ENCODE data around the gene OR1F1. TPM values are rescaled to one million over a fixed set of nuclear protein-coding genes. Genes with fewer than 3 reads are reported as not detected.

The OR1F1 gene
- total and polyA plus RNA-seq, 9 of the 15 experiments (the other 6 are each of a cell fraction or from before 2014, with no cell fraction given): 0.15 to 0.61 (median 0.35) TPM; not detected in 3

DNA sequence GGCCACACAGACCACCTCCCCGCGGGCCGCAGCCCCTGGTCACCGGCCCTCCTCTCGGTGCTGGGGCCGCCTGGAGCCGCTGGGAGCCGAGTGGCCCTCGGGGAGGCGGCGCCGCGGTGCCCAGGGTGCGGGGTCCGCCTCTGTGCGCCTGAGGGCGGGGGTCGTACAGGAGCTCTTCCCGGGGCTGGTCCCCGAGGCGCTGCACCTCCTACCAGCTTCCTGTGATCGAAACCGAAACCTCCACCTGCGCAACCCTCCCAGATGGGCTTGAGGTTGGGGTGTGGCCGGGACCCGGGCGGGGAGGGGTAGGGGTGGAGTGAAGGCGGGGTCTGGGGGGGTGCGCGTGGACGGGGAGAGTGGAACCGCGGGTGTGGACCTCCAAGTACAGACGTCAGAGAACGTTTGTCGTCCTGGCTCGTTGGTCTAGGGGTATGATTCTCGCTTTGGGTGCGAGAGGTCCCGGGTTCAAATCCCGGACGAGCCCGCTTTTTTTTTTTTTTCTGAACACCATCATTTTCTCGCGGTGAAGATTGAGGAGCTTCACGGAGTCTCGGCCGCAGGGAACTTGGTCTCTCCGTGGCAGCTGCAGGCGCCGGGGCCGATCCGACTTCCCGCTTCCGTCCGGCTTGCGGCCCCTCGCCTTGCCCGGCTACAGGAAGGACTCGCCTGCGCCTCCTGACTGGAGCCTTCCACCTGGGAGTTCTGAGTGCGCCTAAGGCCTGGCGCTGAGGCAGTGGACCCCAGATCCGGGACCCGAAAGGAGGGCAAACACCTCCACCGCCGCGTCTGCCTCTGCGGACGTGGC lies 29.3 kb upstream of the OR1F1 start:
- DNase-seq (ENCODE audit: extremely low read depth in 1 of 4, low spot score in 3 of 4) (peak; percentile 92 to 98 (median 97)), FAIRE-seq (peak; percentile 74), ATAC-seq (peak; percentile 83)
- Histone ChIP-seq H4K20me1 (replicated peaks; ENCODE audit: control insufficient read depth, insufficient read depth, low read length) (no peaks in the 10 kb centered on the region), H3K9me3 (replicated peaks; ENCODE audit: control insufficient read depth, insufficient read depth, low read depth, low read length) (no peaks in the 10 kb centered on the region), H3K79me2 (ENCODE audit: control insufficient read depth, insufficient read depth, low read length) (no peaks in the 10 kb centered on the region), H3K4me2 (ENCODE audit: insufficient read depth, low read length) (peak overlapping the region; percentile 91), H3K27ac (ENCODE audit: extremely low read depth, low read depth, low read length) (peak overlapping the region; percentile 93), H3K9ac (ENCODE audit: insufficient read depth in 1 of 2, low read depth in 2 of 2, low read length in 2 of 2) (peak overlapping the region; percentile 82 to 97), H2AFZ (ENCODE audit: low read depth, low read length) (peak overlapping the region; percentile 89), H3K4me3 (peak overlapping the region; percentile 69), H3K9me1 (ENCODE audit: control insufficient read depth, insufficient read depth, low read length) (no peaks in the 10 kb centered on the region), H3K27me3 (ENCODE audit: control insufficient read depth in 2 of 2, insufficient read depth in 2 of 2, low read length in 2 of 2) (no peaks in the 10 kb centered on the region), H3K4me1 (replicated peaks in 1 of 2; ENCODE audit: control insufficient read depth in 2 of 2, insufficient read depth in 2 of 2, low read length in 2 of 2) (peaks cover 11 to 52% of the 10 kb centered on the region in 2 experiments; a peak in 4 of 5 replicates), H3K36me3 (ENCODE audit: control insufficient read depth, insufficient read depth, low read length) (no peaks in the 10 kb centered on the region)
- intact Hi-C loops (cut with micrococcal nuclease) (loop anchor here (10.0 kb wide), 1 partner anchor 106 kb away; no protein-coding TSS in a partner anchor), in situ Hi-C loops (cut with MboI) (no loop called here)
- CTCF ChIA-PET (ENCODE audit: low intra/inter-chr PET ratio): no interaction called here
- no TSS peak for BruUV-seq (replicated peaks)
- POLR2A ChIA-PET: interaction anchor here (0.6 to 1.5 kb wide), 12 partner anchors 9 to 127 kb away, joined by 3 to 8 read pairs (median 4); partner anchors contain the start of gene ZNF213
- 0% methylated on average over 40 of the region's 70 CpGs for WGBS (ENCODE audit: insufficient coverage, low coverage, missing lambda C conversion rate)
- TF ChIP-seq GTF2F1 (IDR thresholded peaks at IDR 0.05; ENCODE audit: low read depth, low read length): no peak
- TF ChIP-seq TGIF2 (CRISPR knock-in tag; IDR thresholded peaks at IDR 0.05): no peak
- TF ChIP-seq MBD1 (CRISPR knock-in tag; IDR thresholded peaks at IDR 0.05): no peak
- no peak for TF ChIP-seq HEY1 (CRISPR knock-in tag; IDR thresholded peaks at IDR 0.05; ENCODE audit: borderline replicate concordance)
- 0 out of 2 replicates have a peak, but pooled peaks have one; percentile 51 for TF ChIP-seq ZNF766 (CRISPR knock-in tag; conservative IDR thresholded peaks at IDR 0.05)
- no peak for TF ChIP-seq MCM2 (IDR thresholded peaks at IDR 0.05; ENCODE audit: low read depth)
- no peak for TF ChIP-seq FOXA1 (IDR thresholded peaks at IDR 0.05; ENCODE audit: borderline replicate concordance)
- TF ChIP-seq DMBX1 (CRISPR knock-in tag; IDR thresholded peaks at IDR 0.05; ENCODE audit: borderline replicate concordance): peak; percentile 54; the same call in 1 of the 2 replicates
- no peak for TF ChIP-seq IRF2 (CRISPR knock-in tag; IDR thresholded peaks at IDR 0.05)
- no peak for TF ChIP-seq HDAC3 (IDR thresholded peaks at IDR 0.05; ENCODE audit: borderline replicate concordance, partially characterized antibody)
- no peak for TF ChIP-seq BRF1 (IDR thresholded peaks at IDR 0.05; ENCODE audit: borderline replicate concordance, extremely low read depth, insufficient read length)
- TF ChIP-seq ATF6 (CRISPR knock-in tag; IDR thresholded peaks at IDR 0.05): no peak
- TF ChIP-seq, protein P1, sequence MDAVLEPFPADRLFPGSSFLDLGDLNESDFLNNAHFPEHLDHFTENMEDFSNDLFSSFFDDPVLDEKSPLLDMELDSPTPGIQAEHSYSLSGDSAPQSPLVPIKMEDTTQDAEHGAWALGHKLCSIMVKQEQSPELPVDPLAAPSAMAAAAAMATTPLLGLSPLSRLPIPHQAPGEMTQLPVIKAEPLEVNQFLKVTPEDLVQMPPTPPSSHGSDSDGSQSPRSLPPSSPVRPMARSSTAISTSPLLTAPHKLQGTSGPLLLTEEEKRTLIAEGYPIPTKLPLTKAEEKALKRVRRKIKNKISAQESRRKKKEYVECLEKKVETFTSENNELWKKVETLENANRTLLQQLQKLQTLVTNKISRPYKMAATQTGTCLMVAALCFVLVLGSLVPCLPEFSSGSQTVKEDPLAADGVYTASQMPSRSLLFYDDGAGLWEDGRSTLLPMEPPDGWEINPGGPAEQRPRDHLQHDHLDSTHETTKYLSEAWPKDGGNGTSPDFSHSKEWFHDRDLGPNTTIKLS (IDR thresholded peaks at IDR 0.05; ENCODE audit: borderline replicate concordance, low read depth): peak; percentile 82; the same call in 1 of the 2 replicates
